Fibroblast of pulmonary artery (primary cell): ENCODE measurements around the gene RBKS.

Experiments
- DNase-seq: peaks from one replicate; pipeline ENCODE4 v3.0.0-alpha.2; 2010; ENCODE audit warnings: low read depth
- H3K4me3 ChIP-seq: replicated peaks from 2 replicates; pipeline ENCODE4 v1.5.1; 2011; ENCODE audit warnings: low read depth, mild to moderate bottlenecking, control low read depth, low read length, moderate library complexity
- CTCF ChIP-seq: IDR thresholded peaks from 2 replicates; pipeline ENCODE4 v1.5.1; 2011; ENCODE audit warnings: mild to moderate bottlenecking, control low read depth, low read length, inconsistent platforms; ENCODE audit errors: missing control alignments

Gene RBKS

GRCh38 chr2:27829791-27830190, 60.4 kb downstream of the RBKS start:
- no peak for DNase-seq
- no peak overlapping the region for H3K4me3 ChIP-seq
- TF ChIP-seq CTCF, result no peak

- DNase-seq, result no peak
- no peak for TF ChIP-seq CTCF
- H3K4me3 ChIP-seq, result no peak overlapping the region
Measured at GRCh38 chr2:27828305-27828704, 61.9 kb downstream of the RBKS start.

GRCh38 chr2:27824401-27824800, 65.8 kb downstream of the RBKS start:
- DNase-seq, result no peak
- no peak for TF ChIP-seq CTCF
- no peak overlapping the region for H3K4me3 ChIP-seq

- TF ChIP-seq CTCF, result no peak
- DNase-seq, result no peak
- H3K4me3 ChIP-seq, result no peak overlapping the region
Measured at GRCh38 chr2:27823569-27823968, 66.6 kb downstream of the RBKS start.

- DNase-seq, result no peak
- H3K4me3 ChIP-seq, result no peak overlapping the region
- no peak for TF ChIP-seq CTCF
Measured at GRCh38 chr2:27823135-27823534, 67.1 kb downstream of the RBKS start.

GRCh38 chr2:27822049-27822448, 68.1 kb downstream of the RBKS start:
- no peak for TF ChIP-seq CTCF
- H3K4me3 ChIP-seq, result no peak overlapping the region
- no peak for DNase-seq

GRCh38 chr2:27815860-27816438, 74.2 kb downstream of the RBKS start:
- DNase-seq, result no peak
- no peak for TF ChIP-seq CTCF
- H3K4me3 ChIP-seq, result no peak overlapping the region
